HG03575 (cell line): ENCODE measurements around the gene ASCL1.

ENCODE experiments used
- ATAC-seq: cut with Tn5 transposase; IDR thresholded peaks from one replicate; pipeline ENCODE4 v1.9.1; 2021; ENCODE audit not compliant: unreplicated experiment, insufficient number of reproducible peaks, low FRiP score; ENCODE audit errors: extremely low read depth

Gene ASCL1

DNA sequence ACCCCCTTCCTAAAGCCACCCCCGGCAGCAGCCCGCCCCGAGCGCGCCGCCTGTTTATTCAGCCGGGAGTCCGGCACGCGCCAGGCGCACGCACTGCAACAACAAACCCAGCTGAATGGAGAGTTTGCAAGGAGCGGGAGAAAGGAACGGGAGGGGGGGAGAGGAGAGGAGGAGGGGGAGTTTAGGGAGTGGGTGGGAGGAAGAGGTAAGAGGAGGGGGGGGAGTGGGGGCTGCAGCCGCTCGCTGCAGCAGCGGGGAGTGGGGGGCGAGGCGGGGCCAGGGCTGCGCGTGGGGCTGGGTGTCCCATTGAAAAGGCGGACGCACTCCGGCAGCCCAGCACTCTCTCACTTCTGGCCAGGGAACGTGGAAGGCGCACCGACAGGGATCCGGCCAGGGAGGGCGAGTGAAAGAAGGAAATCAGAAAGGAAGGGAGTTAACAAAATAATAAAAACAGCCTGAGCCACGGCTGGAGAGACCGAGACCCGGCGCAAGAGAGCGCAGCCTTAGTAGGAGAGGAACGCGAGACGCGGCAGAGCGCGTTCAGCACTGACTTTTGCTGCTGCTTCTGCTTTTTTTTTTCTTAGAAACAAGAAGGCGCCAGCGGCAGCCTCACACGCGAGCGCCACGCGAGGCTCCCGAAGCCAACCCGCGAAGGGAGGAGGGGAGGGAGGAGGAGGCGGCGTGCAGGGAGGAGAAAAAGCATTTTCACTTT lies at the start of gene ASCL1:
TSS of gene ASCL1 (plus strand) at position 336 of the 712 bp plus-strand sequence. CDS start 571 bp downstream, outside the sequence.
- ATAC-seq = no peak

GRCh38 chr12:102907918-102908317 lies 49.6 kb upstream of the ASCL1 start:
- ATAC-seq = no peak

GRCh38 chr12:102910137-102910536 lies 47.3 kb upstream of the ASCL1 start:
- no peak for ATAC-seq

DNA sequence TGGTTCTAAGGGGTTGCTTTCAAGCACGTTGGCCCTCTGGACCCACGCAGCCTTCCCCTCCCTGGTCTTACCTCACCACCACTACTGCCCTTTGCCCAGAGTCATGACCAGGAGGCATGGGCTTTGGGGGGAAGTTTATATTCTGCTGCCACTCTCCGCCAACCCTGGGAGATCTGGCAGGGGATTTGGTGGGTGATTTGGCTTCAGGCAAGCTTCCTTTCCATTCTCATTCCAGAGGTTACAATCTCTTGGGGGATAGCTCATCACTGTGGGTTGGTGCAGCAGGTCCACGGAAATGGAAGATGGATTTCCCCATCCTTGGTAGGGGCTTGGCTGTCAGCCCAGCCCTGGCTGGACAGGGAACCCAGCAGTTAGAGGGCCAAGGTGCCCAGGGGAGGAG lies 46.7 kb upstream of the ASCL1 start:
- no peak for ATAC-seq

DNA sequence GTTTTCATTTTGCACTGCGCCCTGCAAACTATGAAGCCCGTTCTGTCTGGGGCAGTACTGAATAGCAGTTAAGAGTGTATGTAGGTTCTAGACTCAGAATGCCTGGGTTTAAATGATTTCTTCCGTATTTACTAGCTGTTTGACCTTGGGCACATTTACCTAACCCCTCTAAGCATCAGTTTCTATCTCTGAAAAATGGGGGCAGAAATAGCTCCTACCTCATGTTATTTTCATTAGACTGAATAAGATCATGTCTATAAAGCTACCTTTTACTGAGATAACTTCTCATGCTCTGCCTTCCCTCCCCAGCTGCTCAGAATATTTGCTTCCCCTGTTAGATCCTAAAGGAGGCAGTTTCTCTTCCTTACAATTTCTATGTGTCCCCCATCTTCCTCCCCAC lies 46.2 kb upstream of the ASCL1 start:
- no peak for ATAC-seq

GRCh38 chr12:102912258-102912657 lies 45.2 kb upstream of the ASCL1 start:
- no peak for ATAC-seq

DNA sequence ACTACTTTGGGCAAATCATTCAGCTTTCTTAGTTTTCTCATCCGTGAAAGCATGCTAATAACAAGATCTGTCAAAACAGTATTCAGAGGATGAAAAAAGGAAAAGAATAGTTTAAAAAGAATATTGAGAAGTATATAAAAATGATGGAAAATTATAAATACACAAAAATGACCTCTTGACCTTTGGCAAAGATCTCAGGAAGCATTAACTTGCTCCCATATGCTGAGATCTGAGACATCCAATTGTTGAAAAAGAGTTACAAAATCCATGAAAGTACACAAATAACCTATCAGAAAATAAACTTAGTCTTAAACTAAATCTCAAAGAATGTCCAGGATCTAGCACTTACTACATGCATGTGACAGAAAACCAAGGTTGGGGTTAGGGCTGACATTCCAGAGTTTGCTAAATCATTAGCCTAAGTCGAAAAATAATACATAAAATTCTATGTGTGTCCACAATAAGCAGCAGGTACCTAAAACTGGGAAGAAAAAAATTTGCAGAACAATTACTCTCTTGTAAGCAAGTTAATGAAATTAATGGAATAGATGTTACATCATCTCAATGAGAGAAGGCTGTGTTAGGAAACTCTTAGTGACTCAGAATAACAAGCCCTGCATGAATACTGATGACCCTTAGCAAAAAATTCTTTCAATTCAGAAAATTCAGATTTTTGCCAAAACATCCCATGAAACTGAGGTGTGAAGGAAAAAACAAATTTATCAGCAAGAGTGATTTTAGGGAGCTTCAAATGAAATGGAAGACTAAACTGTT lies 43.8 kb upstream of the ASCL1 start:
- no peak for ATAC-seq

- no peak for ATAC-seq
Measured at GRCh38 chr12:102916252-102917025, 41.0 kb upstream of the ASCL1 start.

DNA sequence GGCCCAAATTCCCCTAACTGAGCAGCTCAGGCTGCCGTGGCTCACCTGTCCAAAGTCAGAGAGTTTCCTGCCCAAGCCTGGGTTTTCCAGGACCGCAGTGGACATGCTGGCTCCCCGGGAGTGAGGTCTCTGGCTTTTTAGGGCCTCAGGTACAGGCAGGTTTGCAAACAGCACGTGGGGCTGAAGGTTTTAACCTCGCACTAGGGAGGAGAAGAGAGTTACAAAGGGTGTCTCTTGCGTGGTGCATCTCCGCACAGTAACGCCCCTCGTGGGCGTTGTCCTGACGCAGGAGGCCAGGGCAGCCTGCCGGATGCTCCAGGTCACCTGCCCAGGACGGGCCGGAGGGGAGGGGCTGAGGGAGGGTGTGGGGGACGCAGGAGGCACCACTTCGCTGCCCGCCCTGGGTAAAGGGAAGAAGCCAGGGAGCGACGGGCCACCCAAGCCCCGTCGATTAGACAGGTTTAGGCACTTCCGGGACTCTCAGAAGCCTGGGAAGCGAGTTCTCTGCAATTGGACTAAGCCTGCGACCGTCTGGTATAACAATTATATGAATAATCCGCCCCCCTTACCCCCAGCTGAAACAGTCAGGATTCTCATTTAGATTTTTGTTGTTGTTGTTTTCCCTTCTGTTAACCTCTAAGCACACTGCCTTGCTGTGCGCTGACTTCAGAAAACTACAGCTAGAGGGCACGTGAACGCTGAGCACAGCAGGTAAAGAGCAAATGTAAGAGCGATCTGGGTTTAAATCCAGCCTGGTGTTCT lies 40.3 kb upstream of the ASCL1 start, which contains the start of gene PAH:
TSS of gene PAH (minus strand) at position 219 of the 762 bp plus-strand sequence. CDS start at position 105, 114 bp downstream.
- no peak for ATAC-seq

GRCh38 chr12:102918840-102919239 lies 38.6 kb upstream of the ASCL1 start:
- ATAC-seq = no peak

- ATAC-seq = no peak
Measured at GRCh38 chr12:102920271-102920670, 37.2 kb upstream of the ASCL1 start.

GRCh38 chr12:102921240-102921639 lies 36.2 kb upstream of the ASCL1 start:
- no peak for ATAC-seq

DNA sequence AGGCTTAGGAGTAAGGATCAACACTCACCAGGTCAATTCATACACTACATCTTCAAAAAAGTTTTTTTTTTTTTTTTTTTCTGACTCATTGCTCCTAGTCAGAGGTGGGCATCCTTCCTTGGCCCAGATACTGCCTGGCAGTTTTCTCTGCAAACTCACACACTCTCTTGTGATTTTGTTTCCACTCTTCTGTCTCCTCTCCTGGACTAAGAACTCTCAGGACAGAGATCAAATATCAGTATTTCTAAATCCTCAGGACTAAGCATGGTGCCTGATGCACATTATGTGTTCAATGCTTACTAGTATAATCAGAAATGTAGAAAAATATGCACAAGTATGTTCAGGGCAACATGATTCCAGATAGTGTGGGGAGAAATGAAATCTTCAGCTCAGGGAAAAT lies 30.3 kb upstream of the ASCL1 start:
- ATAC-seq = no peak

- no peak for ATAC-seq
Measured at GRCh38 chr12:102933168-102933567, 24.3 kb upstream of the ASCL1 start.

DNA sequence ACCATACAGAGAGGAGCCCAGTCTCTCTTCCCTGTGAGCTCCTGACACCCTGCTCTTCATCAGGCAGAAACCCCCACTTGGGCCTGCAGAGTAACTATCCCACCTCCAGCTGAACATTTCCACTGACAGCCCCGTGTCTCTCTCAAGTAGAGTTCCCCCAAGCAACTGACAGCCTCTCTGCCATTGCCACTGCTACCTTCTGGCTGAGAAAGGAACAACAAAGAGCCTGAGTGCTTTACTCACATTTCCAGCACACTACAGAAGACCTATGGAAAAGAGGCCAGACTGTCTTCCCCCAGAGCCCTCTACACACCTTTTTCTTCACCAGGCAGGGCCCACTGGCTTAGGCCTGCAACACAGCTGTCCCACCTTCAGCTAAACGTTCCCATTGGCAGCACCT lies 18.4 kb upstream of the ASCL1 start:
- ATAC-seq = no peak

- ATAC-seq = no peak
Measured at GRCh38 chr12:102939670-102940222, 17.7 kb upstream of the ASCL1 start.

DNA sequence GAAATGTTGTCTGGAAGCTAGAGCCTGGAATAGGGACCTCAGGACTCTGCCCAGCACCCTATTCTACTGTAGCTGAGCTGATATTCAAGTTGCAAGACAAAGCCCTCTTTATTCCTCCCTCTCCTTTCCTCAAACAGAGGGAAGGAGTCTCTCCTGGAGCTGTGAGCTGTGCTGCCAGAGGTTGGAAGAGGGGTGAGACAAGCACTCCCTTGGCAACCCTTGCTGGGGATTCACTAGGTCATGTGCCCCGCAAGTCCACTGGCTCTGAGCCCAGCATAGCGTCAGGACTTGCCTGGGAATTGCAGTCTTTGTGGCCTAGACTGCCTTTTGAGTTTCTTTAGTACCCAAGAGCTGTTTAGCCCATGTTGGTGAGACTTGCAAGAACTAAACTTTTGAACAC lies 11.4 kb upstream of the ASCL1 start:
- no peak for ATAC-seq

GRCh38 chr12:102948941-102949352 lies 8.5 kb upstream of the ASCL1 start:
- ATAC-seq = no peak
